ENCODE results near the gene RALGAPB.
A peak's percentile ranks its signal among the peaks of the same experiment; 100 is the strongest.
"Not testable (repeated sequence)": the region's sequence is repeated elsewhere in the genome, so short reads cannot be mapped to it uniquely, and the experiment has no call there.

RALGAPB gene

DNA sequence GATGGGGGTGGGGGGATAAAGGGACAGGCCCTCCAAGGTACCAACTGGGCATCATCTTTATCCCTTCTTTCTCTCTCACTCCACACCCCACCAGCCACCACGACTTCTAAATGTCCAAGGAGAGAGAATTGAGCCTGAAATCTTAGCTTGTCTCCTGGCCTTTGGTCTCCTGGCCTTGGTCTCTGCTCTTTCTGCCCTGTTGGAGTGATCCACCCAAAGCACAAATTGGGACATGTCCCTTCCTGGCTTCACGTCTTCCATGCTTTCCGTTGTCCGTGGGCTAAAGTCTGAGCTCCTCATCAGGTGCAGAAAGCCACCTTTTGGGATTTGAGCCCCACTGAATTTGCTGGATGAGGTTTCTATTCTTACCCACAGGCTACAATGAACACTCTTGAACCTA lies 116.7 kb downstream of the RALGAPB start:
- no peak for ATAC-seq

DNA sequence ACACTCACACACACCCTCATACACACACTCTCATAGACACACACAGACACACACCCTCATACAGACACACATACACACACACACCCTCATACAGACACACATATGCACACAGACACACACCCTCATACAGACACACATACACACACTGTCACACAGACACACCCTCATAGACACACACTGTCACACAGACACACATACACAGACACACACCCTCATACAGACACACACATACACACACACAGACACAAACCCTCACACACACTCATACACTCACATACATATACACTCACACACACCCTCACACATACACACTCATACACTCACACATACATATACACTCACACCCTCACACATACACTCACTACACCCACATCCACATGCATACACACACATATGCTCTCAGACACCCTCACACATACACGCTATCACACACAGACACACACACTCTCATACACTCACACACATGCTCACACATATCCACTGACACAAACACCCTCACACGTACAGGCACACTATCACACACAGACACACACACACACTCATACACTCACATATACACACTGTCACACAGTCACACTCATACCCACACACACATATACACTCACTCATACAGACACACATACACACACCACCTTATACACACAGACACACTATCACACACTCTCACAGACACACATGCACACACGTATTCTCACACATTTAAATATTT lies 117.5 kb downstream of the RALGAPB start:
- ATAC-seq: no peak

DNA sequence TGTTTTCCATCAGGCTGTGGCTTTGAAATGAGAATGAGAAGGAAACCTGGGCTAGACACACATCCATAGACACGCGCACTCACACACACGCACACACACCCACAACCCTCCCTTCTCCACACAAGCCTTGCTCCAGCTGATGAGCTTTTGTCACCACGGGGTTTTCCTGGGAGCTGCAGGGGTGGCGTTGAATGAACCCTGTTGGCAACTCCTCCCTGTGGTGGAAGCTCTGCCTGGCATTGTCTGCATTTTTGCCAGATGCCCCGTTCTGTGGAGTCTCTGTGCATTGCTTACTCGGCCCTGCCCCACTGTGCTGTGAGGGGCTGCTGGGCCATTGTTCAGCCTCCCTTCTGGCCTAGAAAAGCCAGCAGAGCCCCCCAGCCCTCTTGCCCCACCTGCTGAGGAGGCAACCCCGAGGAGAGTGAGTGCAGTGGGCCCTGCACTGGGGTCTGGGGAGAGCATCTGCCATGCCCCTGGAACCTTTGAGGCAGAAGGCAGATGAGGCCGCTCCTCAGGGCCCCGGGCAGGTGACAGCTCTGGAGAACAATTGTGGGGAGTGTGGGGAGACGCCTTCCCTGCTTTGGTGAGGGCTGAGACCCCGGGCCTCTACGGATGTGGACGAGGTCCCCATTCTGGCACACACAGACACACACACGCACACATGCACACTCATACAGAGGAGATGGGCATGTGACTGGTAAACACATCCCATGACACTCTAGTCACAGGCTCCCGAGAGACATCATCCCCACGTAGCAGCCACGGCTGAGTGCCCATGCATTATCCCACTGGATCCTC lies 118.2 kb downstream of the RALGAPB start:
- ATAC-seq: no peak

GRCh38 chr20:38591474-38592410 lies 119.1 kb downstream of the RALGAPB start:
- no peak for ATAC-seq

DNA sequence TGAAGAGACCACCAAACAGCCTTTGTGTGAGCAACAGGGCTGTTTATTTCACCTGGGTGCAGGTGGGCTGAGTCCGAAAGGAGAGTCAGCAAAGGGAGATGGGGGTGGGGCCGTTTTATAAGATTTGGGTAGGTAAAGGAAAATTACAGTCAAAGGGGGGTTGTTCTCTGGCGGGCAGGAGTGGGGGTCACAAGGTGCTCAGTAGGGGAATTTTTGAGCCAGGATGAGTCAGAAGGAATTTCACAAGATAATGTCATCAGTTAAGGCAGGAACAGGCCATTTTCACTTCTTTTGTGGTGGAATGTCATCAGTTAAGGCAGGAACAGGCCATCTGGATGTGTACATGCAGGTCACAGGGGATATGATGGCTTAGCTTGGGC lies 119.8 kb downstream of the RALGAPB start:
- not testable (repeated sequence) for ATAC-seq

GRCh38 chr20:38594281-38594680 lies 121.6 kb downstream of the RALGAPB start:
- not testable (repeated sequence) for ATAC-seq

DNA sequence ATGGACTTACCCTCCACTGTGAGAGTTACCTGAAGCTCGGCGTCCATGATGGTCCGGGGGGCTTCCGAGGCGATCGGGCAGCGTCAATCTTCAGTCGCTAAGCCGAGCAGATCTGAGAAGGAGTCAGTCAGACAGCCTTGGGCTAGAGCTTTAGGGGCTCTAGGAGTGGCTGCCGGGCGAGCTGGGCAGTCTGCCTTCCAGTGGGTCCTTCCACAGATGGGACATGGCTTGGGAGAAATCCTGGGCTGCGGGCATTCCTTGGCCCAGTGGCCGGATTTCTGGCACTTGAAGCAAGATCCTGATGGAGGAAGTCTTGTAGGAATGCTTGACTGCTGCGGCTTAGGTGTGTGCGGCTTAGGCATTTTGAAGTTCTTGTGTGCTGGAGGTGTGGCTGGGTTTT lies 123.2 kb downstream of the RALGAPB start:
- not testable (repeated sequence) for ATAC-seq

- no peak for ATAC-seq
Observed at GRCh38 chr20:38599410-38599882, 126.8 kb downstream of the RALGAPB start.

GRCh38 chr20:38600057-38600456 lies 127.4 kb downstream of the RALGAPB start:
- ATAC-seq: no peak

DNA sequence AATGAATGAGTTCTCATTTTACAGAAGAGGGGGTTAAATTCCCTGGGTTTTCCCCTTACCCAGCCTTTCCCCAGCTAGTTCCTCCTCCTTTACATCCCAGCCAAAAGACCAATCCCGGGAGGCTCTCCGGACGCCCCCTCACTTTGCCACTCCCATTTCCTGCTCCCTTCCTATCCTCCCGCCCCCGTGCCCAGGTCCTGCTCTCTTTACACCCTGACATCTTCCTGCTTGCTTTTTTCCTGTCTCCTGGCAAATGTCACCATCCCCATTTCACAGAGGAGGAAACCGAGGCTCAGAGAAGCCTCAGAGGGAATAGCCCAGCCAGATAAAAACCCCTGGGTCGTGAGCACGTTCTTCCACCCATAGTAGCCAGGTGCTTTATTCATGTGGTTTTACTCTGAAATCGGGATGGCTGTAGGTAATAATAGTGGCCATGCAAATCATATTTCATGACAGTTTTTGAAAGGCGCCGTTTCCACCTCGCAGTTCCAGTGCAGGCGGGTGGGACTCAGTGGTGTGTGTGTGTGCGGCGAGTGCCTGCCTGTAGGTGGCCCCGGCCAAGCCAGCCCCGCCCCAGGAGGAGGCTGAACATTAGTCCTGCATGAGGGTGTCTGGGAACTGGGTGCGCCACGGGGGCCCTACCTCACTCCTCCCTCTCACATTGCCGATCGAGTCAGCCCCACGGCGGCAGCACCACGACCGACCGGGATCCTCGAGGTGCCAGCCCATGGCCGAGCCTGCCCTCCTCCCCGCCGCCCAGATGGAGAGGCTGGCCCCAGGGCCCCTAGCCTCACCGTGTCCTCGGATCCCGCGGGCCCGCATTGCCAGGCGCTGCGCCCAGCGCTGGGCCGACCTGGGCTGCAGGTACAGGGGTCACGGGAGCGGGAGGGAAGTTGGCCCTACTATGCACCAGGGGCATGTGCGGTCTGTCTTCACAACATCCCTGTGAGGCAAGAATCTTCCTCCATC lies 128.9 kb downstream of the RALGAPB start, which contains the start of gene ARHGAP40:
Gene ARHGAP40, plus strand, starts transcription at position 594 of the 969 bp plus-strand sequence.
- ATAC-seq: peak; percentile 58 to 66

DNA sequence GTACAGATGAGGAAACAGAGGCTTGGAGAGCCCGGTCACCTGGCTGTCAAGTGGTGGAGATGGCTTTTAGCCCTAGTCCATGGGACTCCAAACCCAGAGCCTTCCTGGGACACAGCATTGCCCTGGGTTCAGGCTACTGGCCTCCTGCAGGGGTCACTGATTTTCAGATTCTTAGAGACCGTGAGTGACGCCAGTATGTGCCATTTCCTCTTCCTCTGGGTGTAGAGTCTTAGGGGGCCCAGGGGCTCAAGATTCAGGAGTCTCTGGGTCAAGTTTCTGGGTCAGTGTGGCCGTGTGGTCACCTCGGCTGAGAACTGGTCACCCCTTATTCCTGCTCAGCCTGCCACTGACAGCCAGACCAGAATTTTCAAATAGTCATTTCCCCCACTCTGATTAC lies 129.5 kb downstream of the RALGAPB start:
- no peak for ATAC-seq

DNA sequence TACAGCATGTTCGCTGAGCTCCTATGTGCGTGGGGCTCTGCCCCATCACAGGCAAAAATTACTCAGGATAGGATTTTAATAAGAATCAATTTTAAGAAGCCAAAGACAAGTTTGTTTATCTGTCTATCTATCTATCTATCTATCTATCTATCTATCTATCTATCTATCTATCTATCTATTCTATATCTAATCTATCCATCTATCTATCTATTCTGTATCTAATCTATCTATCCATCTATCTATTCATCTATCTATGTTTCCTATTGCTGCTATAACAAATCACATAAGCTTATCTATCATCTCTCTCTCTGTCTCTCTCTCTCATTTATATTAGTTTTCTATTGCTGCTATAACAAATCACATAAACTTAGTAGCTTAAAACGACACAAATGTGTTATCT lies 130.6 kb downstream of the RALGAPB start:
- ATAC-seq: no peak

DNA sequence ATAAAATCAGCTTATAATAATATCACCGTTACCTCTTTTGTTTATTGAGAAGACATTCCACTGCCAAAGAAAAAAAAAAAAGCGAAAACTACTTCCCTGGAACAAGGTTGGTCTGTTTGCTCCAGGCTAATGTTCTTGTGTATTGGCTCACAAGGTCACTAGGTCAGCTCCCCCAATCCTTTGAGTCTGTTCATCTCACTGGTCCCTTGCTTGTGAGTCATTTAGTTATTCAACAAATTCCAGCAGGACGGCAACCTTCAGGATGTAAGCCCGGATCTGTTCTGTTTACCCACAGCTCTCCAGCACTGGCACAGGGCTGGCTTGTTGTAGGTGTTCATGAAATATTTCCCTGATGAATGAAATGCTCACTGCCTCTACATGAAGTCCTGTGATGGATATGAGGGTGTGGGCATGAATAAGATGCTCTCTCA lies 132.2 kb downstream of the RALGAPB start:
- no peak for ATAC-seq

GRCh38 chr20:38607351-38607750 lies 134.7 kb downstream of the RALGAPB start:
- no peak for ATAC-seq

GRCh38 chr20:38608188-38608587 lies 135.5 kb downstream of the RALGAPB start:
- ATAC-seq: no peak

DNA sequence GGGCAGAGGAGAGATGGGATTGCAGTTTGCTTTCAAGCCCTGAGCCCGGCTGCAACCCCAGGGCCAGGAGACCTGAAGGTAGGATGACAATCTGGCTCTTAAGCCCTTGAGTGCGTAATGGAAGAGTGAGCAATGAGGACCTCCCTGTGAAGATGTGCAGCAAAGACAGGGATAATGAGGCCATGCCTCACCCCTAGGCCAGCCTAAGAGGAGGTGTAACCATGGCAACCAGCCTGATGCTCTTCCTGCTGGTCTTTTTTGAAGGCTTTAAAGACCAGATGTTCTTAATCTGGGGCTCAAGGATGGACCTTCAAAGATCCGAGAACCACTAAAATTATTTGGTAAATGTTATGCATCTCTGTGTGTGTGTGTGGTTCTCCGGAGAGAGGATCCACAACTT lies 137.2 kb downstream of the RALGAPB start:
- no peak for ATAC-seq

DNA sequence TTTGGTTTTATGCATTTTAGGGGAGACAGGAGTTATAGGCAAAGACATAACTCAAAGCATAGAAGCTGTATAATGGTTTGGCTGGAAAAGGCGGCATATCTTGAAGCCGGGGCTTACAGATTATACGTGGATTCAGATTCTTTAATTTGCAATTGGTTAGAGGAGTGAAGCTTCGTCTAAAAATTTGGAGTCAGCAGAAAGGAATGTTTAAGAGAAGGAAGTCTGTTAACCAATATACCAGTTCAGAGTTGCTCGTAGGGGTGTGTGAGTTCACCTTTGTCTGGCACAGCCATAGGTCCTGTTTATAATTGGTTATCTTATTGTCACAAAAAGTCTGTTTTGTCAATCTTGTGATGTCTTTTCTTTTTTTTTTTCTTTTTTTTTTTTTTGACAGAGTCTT lies 137.9 kb downstream of the RALGAPB start:
- ATAC-seq: no peak

DNA sequence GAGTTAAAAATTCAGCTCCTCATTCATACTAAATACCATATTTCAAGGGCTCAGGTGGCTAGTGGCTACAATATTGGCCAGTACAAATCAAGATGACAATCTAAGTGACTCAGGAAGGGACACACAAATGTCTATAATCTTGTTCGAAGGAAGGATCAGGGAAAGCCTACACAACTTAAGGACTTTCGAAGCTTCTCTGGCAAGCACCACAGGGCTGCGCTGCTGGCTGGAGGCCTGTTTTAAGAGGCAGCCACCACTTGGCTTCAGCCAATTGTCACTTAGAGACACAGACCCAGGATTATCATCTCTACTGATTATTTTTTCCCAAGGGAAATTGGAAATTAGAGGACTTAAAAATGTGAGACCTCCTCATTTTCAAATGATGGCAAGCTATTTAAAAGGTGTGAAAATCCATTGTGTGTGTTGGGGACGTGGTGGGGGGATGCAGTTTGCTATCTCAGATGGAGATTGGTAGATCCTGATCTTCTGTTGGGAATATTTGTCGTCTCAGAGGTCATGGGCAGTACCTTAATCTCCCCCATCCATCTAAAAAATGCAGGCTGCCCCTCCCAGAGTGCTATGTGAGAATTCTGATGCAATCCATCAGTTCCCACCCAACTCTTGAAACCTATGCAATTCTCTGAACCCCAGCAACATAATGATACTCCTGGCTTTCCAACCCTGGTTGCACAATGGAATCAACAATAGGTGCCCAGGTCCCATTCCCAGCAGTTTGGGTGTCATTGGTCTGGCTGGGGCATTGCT lies 140.3 kb downstream of the RALGAPB start:
- ATAC-seq: no peak

- no peak for ATAC-seq
Observed at GRCh38 chr20:38615283-38615682, 142.6 kb downstream of the RALGAPB start.

GRCh38 chr20:38616457-38616856 lies 143.8 kb downstream of the RALGAPB start:
- ATAC-seq: no peak
